BLaER1 (cell line): ENCODE results near the gene NSG2.
A peak's percentile ranks its signal among the peaks of the same experiment; 100 is the strongest.
"Not testable (repeated sequence)": the region's sequence is repeated elsewhere in the genome, so short reads cannot be mapped to it uniquely, and the experiment has no call there.

ENCODE experiments used
- H3K27ac ChIP-seq: shearing (Covaris generic); formaldehyde crosslinking; 2 replicates; pipeline ENCODE4 v1.8.1; 2022
- H3K27me3 ChIP-seq: shearing (Covaris generic); formaldehyde crosslinking; 2 replicates; pipeline ENCODE4 v1.8.1; 2022
- H3K36me3 ChIP-seq: shearing (Covaris generic); formaldehyde crosslinking; 2 replicates; pipeline ENCODE4 v1.8.1; 2022
- H3K4me1 ChIP-seq: shearing (Covaris generic); formaldehyde crosslinking; 2 replicates; pipeline ENCODE4 v1.8.1; 2022
- H3K4me2 ChIP-seq: shearing (Covaris generic); formaldehyde crosslinking; 2 replicates; pipeline ENCODE4 v1.8.1; 2022
- H3K4me3 ChIP-seq: shearing (Covaris generic); formaldehyde crosslinking; 2 replicates; pipeline ENCODE4 v1.8.1; 2022
- H3K9ac ChIP-seq: shearing (Covaris generic); formaldehyde crosslinking; 2 replicates; pipeline ENCODE4 v1.8.1; 2022
- H3K9me3 ChIP-seq: shearing (Covaris generic); formaldehyde crosslinking; 2 replicates; pipeline ENCODE4 v1.8.1; 2022
- H4K20me1 ChIP-seq: shearing (Covaris generic); formaldehyde crosslinking; 2 replicates; pipeline ENCODE4 v1.8.1; 2022
- Cebpa-rat ChIP-seq: shearing (Covaris generic); IDR thresholded peaks from 2 replicates; pipeline ENCODE4 v1.8.1; 2022

NSG2 gene

DNA sequence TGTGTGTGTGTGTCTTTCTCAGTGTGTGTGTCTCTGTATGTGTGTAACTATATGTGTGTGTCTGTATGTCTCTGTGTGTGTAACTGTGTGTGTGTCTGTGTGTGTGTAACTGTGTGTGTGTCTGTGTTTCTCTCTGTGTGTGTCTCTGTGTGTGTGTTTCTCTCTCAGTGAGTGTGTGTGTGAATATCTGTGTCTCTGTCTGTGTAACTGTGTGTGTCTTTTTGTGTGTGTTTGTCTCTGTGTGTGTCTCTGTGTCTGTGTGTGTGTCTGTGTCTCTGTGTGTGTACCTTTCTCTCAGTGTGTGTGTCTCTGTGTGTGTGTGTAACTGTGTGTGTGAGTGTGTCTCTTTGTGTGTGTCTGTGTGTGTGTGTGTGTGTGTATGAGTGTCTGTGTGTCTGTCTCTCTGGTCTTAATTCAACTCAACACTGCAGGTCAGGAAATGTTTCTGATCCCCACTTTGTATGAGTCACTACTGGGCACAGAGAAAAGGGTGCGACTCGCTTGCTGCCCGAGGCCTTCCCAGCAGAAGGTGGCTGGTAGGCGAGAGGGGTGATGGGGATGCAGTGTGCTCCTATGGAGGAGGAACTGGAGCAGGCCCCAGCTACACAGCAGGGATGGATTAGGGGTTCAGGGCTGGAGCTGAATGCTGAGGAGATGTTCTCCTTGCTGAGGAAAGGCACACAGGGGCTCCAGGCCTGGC is 52.1 kb downstream of the NSG2 start:
- no peaks in the 10 kb centered on the region for H3K9me3 ChIP-seq
- TF ChIP-seq Cebpa-rat, result no peak
- no peaks in the 10 kb centered on the region for H3K36me3 ChIP-seq
- H3K27me3 ChIP-seq, result no peaks in the 10 kb centered on the region
- H3K9ac ChIP-seq, result no peak overlapping the region
- H4K20me1 ChIP-seq, result peaks cover 14% of the 10 kb centered on the region; the same call in 1 of the 2 replicates
- peaks cover 61% of the 10 kb centered on the region for H3K4me1 ChIP-seq
- H3K27ac ChIP-seq, result no peak overlapping the region
- H3K4me3 ChIP-seq, result no peak overlapping the region
- peak overlapping the region; percentile 67; the same call in 1 of the 2 replicates for H3K4me2 ChIP-seq

DNA sequence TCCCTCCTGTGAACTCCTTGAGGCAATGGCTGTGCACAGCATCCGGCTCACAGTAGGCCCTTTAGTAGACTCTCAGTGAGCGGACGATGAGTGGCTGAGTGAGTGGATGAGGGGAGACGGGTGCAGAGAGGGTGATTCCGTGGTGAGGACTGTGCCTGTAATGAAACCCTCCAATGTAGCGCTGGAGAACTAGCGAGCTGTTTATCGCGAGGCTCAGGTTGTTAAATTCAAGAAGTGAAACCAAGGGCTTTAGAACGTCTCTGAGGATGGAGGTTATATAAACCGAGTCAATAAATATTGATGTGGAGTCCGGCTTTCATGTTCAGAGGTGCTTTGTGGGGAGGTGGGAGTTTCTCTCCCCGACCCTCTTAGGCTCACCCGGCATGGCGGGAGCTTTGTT is 53.2 kb downstream of the NSG2 start:
- no peak overlapping the region for H3K27ac ChIP-seq
- peaks cover 14% of the 10 kb centered on the region; the same call in 1 of the 2 replicates for H4K20me1 ChIP-seq
- H3K4me2 ChIP-seq, result peak overlapping the region; percentile 67
- H3K27me3 ChIP-seq, result no peaks in the 10 kb centered on the region
- H3K36me3 ChIP-seq, result no peaks in the 10 kb centered on the region
- H3K4me3 ChIP-seq, result no peak overlapping the region
- TF ChIP-seq Cebpa-rat, result no peak
- no peaks in the 10 kb centered on the region for H3K9me3 ChIP-seq
- peaks cover 61% of the 10 kb centered on the region for H3K4me1 ChIP-seq
- no peak overlapping the region for H3K9ac ChIP-seq

GRCh38 chr5:174100490-174100889 is 55.0 kb downstream of the NSG2 start:
- no peak overlapping the region for H3K4me3 ChIP-seq
- H3K27ac ChIP-seq, result no peak overlapping the region
- no peaks in the 10 kb centered on the region for H3K27me3 ChIP-seq
- peaks cover 43% of the 10 kb centered on the region for H3K4me1 ChIP-seq
- no peaks in the 10 kb centered on the region for H3K9me3 ChIP-seq
- no peak overlapping the region for H3K9ac ChIP-seq
- no peaks in the 10 kb centered on the region for H3K36me3 ChIP-seq
- H4K20me1 ChIP-seq, result peaks cover 14% of the 10 kb centered on the region; the same call in 1 of the 2 replicates
- H3K4me2 ChIP-seq, result peak overlapping the region; percentile 67
- no peak for TF ChIP-seq Cebpa-rat

- H3K4me3 ChIP-seq, result no peak overlapping the region
- H3K36me3 ChIP-seq, result no peaks in the 10 kb centered on the region
- H3K27me3 ChIP-seq, result no peaks in the 10 kb centered on the region
- H3K4me1 ChIP-seq, result peaks cover 35% of the 10 kb centered on the region
- no peak overlapping the region for H3K9ac ChIP-seq
- no peaks in the 10 kb centered on the region for H3K9me3 ChIP-seq
- TF ChIP-seq Cebpa-rat, result no peak
- no peak overlapping the region for H3K27ac ChIP-seq
- H3K4me2 ChIP-seq, result peak overlapping the region; percentile 67
- peaks cover 14% of the 10 kb centered on the region; the same call in 1 of the 2 replicates for H4K20me1 ChIP-seq
These were observed 55.8 kb downstream of the NSG2 start for GRCh38 chr5:174101195-174101730.

DNA sequence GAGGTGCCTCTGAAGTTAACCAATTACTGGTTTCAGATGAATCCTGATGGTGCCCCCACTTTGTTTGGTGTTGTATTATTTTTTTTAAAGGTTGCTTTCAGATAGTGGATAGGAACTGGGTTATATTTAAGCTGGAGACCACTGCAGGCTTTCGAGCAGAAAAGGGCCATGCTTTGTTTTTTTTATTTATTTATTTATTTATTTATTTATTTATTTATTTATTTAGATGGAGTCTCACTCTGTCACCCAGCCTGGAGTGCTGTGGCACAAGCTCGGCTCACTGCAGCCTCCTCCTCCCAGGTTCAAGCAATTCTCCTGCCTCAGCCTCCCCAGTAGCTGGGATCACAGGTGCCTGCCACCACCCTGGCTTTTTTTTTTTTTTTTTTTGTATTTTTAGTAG is 57.1 kb downstream of the NSG2 start:
- not testable (repeated sequence) for H3K36me3 ChIP-seq, H4K20me1 ChIP-seq, H3K4me2 ChIP-seq, H3K9ac ChIP-seq, H3K27me3 ChIP-seq, H3K9me3 ChIP-seq, H3K27ac ChIP-seq, H3K4me3 ChIP-seq
- peaks cover 35% of the 10 kb centered on the region for H3K4me1 ChIP-seq

DNA sequence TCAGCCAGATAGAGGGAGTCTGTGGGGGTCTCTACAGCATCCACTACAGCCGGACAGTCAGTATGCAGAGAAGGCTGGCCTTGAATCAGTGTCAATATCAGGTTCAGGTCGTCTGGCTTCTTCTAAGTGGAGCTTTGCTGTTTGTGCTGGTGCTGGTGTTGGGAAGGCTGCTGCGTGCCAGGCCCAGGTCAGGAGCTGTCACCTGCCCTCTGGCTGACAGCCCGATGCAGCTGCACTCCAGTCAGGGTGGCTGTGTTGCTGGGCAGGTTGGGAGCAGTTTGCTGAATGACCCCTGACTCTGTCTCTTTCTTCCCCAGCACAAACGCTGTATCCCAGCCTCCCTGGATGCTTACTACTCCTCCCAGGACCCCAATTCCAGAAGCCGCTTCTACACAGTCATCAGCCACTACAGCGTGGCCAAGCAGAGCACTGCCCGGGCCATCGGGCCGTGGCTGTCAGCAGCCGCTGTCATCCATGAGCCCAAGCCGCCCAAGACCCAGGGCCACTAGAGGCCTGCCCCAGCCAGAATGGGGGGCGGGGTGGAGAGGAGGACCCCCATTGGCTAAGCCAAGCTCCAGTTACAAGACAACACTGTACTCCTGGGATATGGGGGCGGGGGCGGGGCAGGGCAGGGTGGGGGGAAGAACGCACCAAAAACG is 61.6 kb downstream of the NSG2 start:
- no peaks in the 10 kb centered on the region for H3K36me3 ChIP-seq
- H3K27me3 ChIP-seq, result no peaks in the 10 kb centered on the region
- H3K27ac ChIP-seq, result no peak overlapping the region
- no peaks in the 10 kb centered on the region for H3K9me3 ChIP-seq
- H3K4me2 ChIP-seq, result no peak overlapping the region
- H3K4me3 ChIP-seq, result no peak overlapping the region
- H4K20me1 ChIP-seq, result no peaks in the 10 kb centered on the region
- H3K9ac ChIP-seq, result no peak overlapping the region
- no peaks in the 10 kb centered on the region for H3K4me1 ChIP-seq
- TF ChIP-seq Cebpa-rat, result no peak

DNA sequence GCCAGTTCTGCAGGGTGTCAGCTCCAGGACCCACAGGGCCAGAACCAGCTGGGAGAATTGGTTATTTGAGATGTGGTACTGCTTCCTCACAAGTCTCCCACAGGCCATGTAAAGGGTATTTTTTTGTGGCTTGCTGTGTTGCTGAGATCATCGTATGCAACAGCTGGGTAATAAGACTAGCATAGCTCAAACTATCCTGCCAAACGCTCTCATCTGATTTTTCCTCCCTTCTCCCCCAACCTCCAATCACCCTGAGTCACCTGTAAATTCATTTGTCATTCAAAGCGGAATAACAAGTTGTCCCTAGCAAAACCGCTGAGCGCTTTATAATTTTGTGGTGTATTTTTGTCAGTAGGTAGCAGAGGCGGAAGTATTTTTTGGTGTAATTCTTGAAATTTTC is 63.2 kb downstream of the NSG2 start:
- Histone ChIP-seq H3K36me3 (no peaks in the 10 kb centered on the region), H3K27ac (no peak overlapping the region), H3K27me3 (no peaks in the 10 kb centered on the region), H3K4me1 (no peaks in the 10 kb centered on the region), H3K9ac (no peak overlapping the region), H3K4me2 (no peak overlapping the region), H4K20me1 (no peaks in the 10 kb centered on the region), H3K4me3 (no peak overlapping the region), H3K9me3 (no peaks in the 10 kb centered on the region)
- TF ChIP-seq Cebpa-rat, result no peak

GRCh38 chr5:174109698-174110260 is 64.3 kb downstream of the NSG2 start:
- Histone ChIP-seq H3K9ac (no peak overlapping the region), H3K4me2 (no peak overlapping the region), H3K4me1 (no peaks in the 10 kb centered on the region), H3K27me3 (no peaks in the 10 kb centered on the region), H3K9me3 (no peaks in the 10 kb centered on the region), H3K4me3 (no peak overlapping the region), H3K36me3 (no peaks in the 10 kb centered on the region), H3K27ac (no peak overlapping the region), H4K20me1 (no peaks in the 10 kb centered on the region)
- no peak for TF ChIP-seq Cebpa-rat

DNA sequence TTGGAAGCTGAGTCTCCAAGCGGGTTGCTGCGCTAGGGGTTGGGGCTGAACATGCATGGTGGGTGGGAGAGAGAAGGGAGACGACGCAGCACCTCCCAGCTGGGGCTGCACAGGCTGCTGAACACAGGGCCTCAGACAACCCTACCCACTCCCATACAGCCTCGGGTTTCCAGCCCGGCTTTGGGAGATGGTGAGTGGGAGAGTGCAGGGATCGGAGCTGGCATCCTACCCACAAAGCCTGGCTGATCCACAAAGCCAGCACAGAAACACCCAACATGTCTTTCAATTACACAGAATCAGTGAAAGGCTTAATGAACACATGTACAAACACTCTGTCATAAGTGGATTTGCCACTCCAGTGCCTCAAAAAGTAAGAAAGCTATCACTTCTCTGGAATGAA is 64.8 kb downstream of the NSG2 start:
- Histone ChIP-seq H3K27me3 (no peaks in the 10 kb centered on the region), H3K27ac (no peak overlapping the region), H3K4me1 (no peaks in the 10 kb centered on the region), H3K4me2 (no peak overlapping the region), H3K36me3 (no peaks in the 10 kb centered on the region), H3K4me3 (no peak overlapping the region), H4K20me1 (no peaks in the 10 kb centered on the region), H3K9ac (no peak overlapping the region), H3K9me3 (no peaks in the 10 kb centered on the region)
- TF ChIP-seq Cebpa-rat, result no peak
